ENCODE measurements around the gene CTSL.
A peak's percentile ranks its signal among the peaks of the same experiment; 100 is the strongest.

The CTSL gene

DNA sequence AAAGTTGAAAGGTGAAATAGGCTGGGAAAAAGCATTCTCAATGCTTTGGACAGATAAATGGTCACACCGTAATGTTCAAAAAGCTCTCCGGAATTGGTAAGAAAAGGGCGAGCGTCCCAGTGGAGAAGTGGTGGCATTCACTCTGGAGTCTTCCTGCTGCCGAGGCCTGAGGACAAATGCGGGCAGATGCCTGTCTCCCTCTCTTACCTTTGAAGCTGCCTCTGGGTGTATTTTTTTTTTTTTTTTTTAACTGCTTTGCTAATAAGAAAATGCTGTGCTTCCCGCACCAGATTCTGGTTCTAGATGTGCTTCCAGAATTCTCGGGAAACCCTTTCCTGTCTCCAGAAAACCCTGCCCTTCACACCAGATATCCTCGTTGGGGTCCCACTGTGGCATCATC lies 24.4 kb upstream of the CTSL start:
- no peak for DNase-seq (ENCODE audit: low read depth)

DNA sequence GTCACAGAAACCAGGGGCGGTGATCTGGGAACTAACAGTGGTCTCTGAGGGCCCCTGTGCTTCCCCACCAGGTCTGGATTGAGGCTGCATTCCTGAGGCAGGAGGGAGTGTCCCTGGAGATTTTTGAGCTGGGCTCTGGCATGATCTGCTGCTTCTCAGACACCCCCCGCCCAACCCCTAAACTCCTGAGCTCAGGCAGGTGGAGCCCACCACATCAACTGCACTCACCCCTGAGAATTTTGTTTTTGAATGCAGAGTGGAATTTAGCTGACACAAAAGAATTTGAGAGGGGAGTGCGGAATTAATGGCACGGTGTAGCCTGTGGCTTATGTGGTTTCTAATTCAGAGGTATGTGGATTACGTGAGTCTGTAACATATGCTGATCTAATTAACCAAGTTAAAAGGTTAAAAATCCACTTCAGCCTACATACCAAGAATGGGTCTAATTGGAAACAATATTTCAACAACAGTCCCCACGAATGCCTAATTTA lies 23.9 kb upstream of the CTSL start:
- no peak for DNase-seq (ENCODE audit: low read depth)

DNA sequence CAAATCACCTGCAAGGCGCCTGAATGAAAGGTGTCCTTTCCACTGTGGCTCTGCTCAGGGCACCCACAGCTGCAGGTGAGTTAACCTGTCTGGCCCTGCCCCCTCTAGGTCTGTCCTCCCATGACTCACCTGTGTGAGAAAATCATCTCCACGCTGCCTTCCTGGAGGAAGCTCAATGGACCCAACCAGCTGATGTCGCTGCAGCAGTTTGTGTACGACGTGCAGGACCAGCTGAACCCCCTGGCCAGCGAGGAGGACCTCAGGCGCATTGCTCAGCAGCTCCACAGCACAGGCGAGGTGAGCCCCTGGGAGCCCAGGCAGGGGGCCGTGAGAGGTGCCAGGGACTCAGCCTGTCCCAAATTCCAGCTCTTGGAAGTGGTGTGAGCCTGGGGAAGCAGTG lies 23.0 kb upstream of the CTSL start:
- DNase-seq (ENCODE audit: low read depth) = no peak

DNA sequence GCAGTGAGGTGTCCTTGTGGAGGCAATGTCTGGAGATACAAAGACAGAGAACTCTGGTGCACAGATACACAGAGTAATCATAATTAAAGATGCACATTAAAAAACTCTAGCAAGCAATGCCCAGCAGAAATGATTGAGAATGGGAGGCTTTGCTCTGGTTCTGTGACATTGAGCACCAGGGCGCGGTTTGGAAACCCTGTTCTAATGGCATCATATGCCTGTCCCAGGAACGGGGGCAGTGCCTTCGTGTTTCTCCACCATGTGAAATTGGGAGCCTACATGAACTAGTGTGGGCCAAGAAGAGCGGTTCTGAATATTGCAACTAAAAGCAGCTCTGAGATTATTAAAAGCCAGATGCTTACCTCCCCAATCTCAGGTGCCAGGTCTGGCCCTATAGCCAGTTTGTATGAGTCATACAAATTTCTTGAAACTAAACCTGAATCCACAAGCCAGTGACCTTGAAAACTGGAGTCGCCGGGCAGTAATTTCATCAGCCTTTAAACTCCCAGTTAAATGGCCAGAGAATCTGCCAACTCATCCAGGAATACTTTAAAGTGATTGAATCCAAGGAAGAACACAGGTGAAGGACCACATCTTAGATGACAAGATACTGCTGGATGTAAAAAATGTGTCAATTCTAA lies 22.2 kb upstream of the CTSL start:
- DNase-seq (ENCODE audit: low read depth) = no peak

DNA sequence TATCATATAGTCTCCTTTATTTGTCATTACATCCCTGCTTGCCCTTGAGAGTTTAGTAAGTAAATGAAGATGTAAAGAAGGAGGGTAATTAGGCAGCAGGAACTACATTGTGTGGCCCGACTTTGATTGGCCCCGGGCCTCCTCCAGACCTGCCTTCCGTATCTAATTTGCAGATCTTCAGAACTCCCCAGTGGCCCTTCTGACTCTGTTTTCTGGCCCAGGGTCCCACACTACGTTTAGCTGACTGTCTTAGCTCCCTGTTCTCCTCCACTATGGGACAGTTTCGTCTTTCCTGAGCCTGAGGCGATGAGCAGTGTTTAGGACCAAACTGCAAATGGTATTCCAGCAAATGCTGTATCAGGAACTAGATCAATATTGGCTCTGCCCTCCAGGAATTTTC lies 21.6 kb upstream of the CTSL start:
- DNase-seq (ENCODE audit: low read depth) = no peak

DNA sequence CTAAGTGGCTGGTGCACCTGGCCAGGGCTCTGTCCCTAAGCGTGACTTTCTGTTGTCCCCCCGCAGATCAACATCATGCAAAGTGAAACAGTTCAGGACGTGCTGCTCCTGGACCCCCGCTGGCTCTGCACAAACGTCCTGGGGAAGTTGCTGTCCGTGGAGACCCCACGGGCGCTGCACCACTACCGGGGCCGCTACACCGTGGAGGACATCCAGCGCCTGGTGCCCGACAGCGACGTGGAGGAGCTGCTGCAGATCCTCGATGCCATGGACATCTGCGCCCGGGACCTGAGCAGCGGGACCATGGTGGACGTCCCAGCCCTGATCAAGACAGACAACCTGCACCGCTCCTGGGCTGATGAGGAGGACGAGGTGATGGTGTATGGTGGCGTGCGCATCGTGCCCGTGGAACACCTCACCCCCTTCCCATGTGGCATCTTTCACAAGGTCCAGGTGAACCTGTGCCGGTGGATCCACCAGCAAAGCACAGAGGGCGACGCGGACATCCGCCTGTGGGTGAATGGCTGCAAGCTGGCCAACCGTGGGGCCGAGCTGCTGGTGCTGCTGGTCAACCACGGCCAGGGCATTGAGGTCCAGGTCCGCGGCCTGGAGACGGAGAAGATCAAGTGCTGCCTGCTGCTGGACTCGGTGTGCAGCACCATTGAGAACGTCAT lies 19.7 kb upstream of the CTSL start:
- no peak for DNase-seq (ENCODE audit: low read depth)

DNA sequence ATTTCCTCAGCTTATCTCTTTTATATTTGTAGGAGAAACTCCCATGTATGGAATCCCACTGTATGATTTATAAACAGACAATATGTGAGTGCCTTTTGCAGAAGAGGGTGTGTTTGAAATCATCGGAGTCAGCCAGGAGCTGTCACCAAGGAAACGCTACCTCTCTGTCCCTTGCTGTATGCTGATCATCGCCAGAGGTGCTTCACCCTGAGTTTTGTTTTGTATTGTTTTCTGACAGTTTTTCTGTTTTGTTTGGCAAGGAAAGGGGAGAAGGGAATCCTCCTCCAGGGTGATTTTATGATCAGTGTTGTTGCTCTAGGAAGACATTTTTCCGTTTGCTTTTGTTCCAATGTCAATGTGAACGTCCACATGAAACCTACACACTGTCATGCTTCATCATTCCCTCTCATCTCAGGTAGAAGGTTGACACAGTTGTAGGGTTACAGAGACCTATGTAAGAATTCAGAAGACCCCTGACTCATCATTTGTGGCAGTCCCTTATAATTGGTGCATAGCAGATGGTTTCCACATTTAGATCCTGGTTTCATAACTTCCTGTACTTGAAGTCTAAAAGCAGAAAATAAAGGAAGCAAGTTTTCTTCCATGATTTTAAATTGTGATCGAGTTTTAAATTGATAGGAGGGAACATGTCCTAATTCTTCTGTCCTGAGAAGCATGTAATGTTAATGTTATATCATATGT lies 18.0 kb upstream of the CTSL start:
- no peak for DNase-seq (ENCODE audit: low read depth)

DNA sequence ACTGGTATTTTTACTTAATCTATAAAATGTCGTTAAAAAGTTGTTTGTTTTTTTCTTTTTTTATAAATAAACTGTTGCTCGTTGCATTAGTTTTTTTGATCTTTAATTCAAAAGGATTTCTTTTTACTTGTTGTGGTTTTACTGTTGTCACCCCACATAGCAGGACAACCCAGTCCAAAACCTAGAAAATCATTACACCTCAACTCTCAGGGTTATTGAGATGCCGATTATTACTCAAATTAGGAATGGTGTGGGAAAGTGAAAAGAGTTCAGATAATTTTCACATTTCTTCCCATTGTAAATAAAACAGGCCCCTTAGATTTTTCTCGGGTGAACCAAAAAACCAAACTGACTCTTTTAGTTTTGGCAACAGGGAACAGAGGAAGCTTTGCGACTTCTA lies 17.4 kb upstream of the CTSL start:
- no peak for DNase-seq (ENCODE audit: low read depth)

DNA sequence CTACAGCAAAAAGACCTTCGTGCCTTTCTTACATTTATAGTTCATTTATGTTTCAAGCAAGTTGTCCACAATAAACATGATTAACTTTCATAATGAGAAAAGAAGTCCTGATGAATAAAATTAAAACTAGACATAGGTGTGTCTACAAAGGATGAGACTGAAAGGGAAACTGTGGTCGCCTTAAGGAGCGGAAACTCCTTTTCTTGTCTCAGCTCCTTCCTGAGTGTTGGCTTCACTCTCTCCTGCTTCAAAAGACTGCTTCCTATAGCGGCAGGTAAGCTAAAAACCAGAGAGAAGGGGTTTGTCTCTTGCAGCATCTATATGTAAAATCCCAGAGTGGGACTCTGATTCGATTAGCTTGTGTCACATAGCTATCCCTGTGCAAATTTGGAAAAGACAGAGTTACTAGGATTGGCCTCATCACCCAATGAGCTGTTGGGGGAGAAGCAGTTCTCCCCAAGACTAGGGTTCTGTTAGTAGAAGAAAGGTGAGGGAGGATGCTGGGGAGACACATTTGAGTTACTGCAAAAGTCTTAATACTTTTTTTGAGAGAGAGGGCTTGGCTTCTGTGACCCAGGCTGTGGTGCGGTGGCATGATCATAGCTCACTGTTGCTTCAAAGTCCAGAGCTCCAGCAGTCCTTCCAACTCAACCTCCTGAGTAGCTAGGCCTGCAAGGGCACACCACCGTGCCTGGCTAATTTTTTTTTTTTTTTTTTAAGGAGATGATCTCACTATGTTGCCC lies 16.8 kb upstream of the CTSL start:
- DNase-seq (ENCODE audit: low read depth) = no peak

DNA sequence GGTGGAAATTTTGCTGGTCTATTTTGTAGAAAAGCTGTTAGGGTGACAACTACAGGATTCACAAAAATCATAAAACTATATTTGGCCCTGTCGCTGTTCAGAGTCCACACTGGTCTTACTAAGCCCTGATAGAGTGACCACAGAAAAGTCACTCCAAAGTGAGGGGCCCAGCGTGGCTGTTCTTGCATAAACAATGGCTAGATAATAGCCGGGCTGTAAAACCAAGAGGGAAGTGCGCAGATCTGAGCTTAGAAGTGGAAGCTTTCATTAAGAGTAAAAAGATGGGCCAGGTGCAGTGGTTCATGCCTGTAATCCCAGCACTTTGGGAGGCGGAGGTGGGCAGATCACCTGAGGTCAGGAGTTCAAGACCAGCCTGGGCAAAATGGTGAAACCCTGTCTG lies 15.5 kb upstream of the CTSL start:
- DNase-seq (ENCODE audit: low read depth) = no peak

DNA sequence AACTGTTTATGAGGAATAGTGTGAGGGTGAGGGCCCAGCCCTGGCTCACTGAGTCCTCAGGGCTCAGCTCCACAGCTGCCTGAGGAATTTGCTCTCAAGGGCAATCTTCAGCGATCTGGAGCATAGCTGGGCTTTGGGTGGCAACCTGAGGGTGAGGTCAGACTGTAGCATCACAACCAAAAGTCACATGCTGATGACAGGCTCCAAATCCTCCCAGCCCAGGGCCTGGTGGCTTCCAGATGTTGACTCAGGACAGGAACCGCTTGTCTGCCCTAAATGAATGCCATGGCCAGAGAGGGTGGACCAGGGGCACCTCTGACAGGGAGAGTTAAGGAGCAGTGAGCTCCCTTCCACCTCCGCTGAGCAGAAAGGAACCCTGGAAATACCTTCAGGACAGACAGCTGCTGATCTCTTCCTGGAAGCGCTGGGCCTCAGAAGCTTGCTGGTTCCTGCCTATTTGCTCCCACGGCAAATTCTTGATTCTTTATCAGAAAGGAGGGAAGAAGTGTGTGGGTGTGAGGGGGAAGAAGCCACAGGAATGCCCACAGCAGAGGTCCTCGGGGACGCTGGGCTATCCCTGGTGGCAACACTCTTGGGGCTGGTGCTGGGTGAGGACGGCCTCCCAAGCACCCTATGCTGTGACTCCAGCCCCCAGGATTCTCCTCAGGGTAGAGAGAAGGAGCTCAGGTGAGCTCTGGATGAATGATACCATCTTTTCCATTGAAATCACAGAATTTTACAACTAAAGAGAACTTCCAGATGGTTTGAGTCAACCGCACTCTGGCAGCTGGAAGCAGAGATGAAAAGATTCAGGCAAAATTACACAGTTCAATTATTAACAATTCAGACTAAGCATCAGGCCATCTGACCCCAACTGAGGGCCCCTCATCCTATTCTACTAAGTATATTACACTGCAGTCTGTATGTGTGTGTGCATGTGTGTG lies 13.8 kb upstream of the CTSL start:
- DNase-seq (ENCODE audit: low read depth) = no peak

DNA sequence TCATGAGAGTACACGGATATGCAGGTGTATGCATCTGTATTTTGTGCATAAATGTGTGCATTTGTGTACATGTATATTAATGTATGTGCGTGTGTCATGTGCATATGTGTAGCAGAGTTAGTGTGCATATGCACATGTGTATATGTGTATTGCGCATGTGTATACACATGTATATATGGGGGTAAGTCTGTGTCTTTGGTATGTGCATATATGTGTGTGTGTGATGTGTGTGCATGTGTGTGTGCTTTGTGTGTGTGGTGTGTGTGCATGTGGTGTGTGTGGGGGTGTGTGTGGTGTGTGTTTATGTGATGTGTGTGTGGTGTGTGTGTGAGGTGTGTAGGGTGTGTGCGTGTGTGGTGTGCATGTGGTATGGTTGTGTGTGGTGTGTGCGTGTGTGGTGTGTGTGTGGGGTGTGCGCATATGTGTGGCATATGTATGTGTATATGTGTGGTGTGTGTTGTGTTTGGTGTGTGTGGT lies 13.1 kb upstream of the CTSL start:
- DNase-seq (ENCODE audit: low read depth) = no peak

DNA sequence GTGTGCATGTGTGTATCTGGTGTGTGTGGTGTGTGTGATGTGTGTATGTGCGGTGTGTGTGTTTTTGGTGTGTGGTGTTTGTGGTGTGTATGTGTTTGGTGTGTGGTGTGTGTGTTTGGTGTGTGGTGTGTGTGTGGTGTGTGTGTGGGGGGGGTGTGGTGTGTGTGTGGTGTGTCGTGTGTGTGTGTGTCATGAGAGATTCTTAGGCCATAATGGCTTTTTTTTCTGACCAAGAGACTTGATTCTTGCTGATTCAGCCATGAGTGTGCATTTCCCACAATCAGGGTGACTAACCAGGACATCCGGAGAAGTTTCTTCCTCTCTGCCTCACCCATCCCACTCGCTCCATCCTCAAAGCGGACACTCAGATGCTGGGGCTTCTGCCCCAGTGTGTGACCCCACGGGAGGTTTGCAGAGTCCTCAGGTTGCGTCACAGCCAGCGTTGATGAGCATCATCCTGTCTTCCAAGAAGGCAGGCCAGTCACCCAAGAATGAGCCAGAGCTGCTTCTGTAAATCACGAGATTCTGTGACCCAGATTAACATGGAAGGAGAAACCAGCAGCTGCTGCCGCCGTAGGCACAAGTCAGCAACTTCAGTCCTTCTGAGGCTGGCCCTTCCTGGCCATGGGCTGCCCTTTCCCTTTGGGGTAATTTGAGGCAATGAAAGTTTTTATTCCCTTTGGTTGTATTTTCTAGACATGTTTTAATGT lies 12.5 kb upstream of the CTSL start:
- peak; percentile 12 for DNase-seq (ENCODE audit: low read depth)

DNA sequence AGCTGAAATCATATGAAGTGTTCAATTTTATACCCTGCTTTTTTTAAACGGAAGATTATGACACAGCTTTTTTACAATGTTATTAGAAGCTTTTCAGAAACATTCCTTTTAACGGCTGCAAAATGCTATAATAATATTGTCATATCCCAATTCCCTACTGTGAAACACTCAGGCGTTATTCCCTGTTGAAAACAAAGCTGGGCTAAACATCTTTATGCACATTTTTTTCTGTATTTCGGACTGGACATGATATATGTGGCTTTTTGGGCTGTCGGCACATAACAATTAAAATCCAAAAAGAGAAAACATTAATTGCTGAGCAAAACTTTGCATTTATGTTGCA lies 12.0 kb upstream of the CTSL start:
- no peak for DNase-seq (ENCODE audit: low read depth)

DNA sequence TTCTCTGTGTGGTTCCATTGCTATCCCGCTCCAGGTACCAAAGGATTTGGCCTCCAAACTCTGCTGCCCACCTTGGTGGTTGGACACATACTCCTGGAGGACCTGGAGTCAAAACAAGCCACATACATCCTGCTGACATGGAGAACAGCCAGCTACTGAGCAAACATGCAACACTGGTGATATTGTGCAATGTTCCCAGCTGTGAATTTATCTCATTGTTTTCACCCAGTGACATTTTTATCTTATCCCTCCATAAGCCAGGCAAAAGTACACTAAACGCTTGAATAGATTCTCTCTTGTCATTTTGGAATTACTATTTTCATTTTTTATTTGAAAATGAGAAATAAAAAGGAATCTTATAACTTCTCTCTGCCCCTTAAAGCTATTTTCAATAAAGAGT lies 11.1 kb upstream of the CTSL start:
- no peak for DNase-seq (ENCODE audit: low read depth)

DNA sequence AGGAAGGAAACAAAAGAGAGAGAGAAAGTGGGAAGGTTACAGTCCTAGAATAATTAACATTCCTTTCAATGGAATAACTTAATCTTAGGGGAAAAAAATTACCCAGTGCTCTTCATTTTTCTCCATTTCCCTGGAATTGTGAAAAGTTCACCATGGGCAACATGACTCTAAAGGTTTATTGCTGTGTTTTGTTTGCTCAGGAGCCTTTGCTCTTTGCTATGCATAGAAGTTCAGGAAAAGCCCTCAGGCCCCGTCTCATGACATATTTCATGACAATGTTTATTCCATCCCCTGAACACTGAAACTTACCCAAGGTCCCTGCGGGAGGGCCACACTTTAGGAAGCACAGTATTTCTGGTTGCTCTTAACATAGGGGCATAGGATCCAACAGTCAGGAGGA lies 9.8 kb upstream of the CTSL start:
- DNase-seq (ENCODE audit: low read depth) = no peak

DNA sequence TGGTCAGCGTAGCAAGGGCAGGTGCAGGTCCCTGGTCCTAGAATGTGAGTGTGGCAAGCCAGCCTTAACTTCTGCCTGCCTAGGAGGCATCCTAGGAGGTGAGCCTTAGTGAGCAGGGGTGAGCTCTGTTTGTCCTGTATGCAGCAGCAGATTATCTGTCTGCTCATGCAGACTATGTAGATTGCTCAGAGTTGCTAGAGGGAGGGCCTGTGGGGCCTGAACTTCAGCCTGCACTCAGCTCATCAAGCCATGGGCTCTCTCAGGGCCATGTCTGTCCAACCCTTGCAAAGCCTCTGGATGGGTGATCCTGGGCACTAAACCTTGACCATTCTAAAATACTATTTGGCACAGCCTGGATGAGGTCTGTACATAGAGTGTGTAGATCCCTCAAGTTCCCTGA lies 8.5 kb upstream of the CTSL start:
- DNase-seq (ENCODE audit: low read depth) = no peak

DNA sequence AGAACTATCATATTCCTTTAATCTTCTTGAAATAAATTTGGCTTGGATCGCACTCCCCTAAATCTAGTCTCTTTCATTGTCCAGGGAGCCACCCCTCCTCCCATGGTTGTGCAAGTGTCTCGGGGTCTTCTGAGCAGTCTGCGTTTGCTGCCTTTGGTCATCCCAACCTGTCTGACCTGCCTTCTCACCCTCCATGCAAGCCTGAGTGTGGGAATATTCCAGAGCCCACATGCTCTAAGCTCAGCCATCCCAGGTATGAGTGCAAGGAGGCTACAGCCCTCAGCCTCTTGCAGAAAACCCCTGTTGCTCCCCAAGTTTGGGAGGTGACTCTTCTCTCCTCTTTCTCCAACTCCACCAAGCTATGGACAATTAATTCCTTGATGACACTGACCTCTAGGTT lies 7.7 kb upstream of the CTSL start:
- DNase-seq (ENCODE audit: low read depth) = no peak

DNA sequence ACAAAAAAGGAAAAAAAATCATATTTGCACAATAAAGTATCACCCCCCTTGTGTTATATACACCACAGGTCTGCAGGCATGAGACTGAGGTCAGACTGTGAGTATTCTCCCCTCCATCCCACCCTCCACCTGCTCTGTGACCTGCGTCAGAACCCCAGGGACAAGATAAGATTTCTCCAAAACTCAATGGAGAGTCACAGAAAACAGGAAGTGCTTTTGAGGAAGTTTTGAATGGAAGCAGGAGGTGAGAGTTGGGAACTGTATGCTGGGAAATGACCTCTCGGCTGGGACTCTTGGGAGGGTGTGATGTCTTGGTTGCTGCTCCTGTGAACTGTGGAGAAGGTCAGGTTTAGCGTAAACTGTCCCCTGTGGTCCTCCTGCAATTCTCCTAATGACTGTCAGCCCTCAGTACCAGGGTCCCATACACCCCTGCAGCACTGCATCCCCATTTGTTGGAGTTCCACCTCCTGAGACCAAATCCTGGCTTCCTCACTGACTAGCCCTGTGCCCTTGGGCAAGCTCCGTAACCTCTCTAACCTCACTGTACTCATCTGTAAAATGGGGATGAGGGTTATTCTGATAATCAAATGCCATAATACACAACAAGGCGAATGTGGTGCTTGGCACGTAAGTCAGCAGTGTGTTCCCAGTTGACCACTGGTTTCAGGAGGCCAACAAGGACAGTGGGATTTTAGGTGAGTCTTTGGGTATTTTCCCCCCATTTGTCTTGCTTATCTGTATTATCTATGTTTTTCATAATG lies 6.9 kb upstream of the CTSL start:
- DNase-seq (ENCODE audit: low read depth) = no peak

DNA sequence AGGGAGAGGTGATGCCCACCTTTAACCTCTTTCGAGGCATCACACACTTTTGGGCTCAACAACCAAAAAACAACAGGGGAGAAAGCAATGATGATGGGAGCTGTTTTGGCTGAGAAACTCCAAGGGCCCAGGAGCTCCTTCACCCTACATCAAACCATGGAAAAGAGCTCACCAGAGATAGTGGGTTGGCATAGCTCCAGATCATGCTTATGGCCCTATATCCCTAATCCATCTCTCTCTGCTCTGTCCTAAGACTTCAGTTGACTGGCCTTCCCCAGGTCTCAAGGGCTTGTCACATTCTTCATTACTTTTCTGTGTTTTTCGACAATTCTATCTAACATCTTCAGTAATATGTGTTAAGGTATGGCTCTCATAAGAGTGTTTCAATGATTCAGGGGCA lies 5.7 kb upstream of the CTSL start:
- DNase-seq (ENCODE audit: low read depth) = no peak

Measured in T-helper 22 cell (primary cell).